Esophagus squamous epithelium (tissue), 5 donors: ENCODE data around the gene SCARB1. TPM values are rescaled to one million over a fixed set of nuclear protein-coding genes. Genes with fewer than 3 reads are reported as not detected.

ENCODE experiments used
- DNase-seq: peaks from one replicate; lab custom pipeline; 2025; lab: John Stamatoyannopoulos, UW
- H3K27ac ChIP-seq, 4 donors: fragments of 200-600 bp; sonication (generic); one replicate each; pipeline ENCODE4 v1.5.1; 2016 to 2019; ENCODE audit warnings: mild to moderate bottlenecking in 1 of 4
- H3K27me3 ChIP-seq, 4 donors: fragments of 200-600 bp; sonication (generic); 1 replicate in 3 of 4; 2 replicates in 1 of 4; pipeline versions ENCODE4 v1.5.1 to v1.6.0; 2017 to 2021; ENCODE audit warnings: antibody characterized with exemption in 1 of 4
- H3K36me3 ChIP-seq, 3 donors: fragments of 200-600 bp; sonication (generic); one replicate each; pipeline ENCODE4 v1.5.1; 2016 to 2019
- H3K4me1 ChIP-seq, 3 donors: fragments of 200-600 bp; sonication (generic); one replicate each; pipeline ENCODE4 v1.5.1; 2017 to 2019
- H3K4me3 ChIP-seq, 4 donors: fragments of 200-600 bp; sonication (generic); 1 replicate in 3 of 4; 2 replicates in 1 of 4; pipeline ENCODE4 v1.5.1; 2016 to 2019; ENCODE audit warnings: mild to moderate bottlenecking in 2 of 4, moderate library complexity in 1 of 4
- H3K9me3 ChIP-seq, 3 donors: fragments of 200-600 bp; sonication (generic); one replicate each; pipeline ENCODE4 v1.5.1; 2016 to 2019
- POLR2A ChIP-seq, 4 donors: fragments of 450-650 bp; IDR thresholded peaks; one replicate each; pipeline ENCODE4 v1.6.1; 2017; ENCODE audit warnings: antibody characterized with exemption in 4 of 4, mild to moderate bottlenecking in 4 of 4, moderate library complexity in 3 of 4
- whole genome bisulfite sequencing, 2 donors: methylation state at CpG; one replicate each; pipeline ENCODE4 v1.1.5; 2018; 5-methylcytosine and 5-hydroxymethylcytosine counted together
- intact Hi-C: fragments of 100-400 bp; cut with DNase I; formaldehyde crosslinking; loops from one replicate; pipeline ENCODE4 v1.15.0; 2022
- total RNA-seq, 4 donors: library from RNA; depleted of rRNA; stranded (reverse); fragments of >200 nt; gene quantifications; one replicate each; pipeline ENCODE4 v1.1.0, GENCODE V29; 2016
- TF ChIP-seq, protein P1 (sequence below), 6 experiments: fragments of 450-650 bp in 4 of 6; fragments of 200-600 bp in 2 of 6; sonication (generic) in 2 of 6; IDR thresholded peaks; one replicate each; pipeline ENCODE4 v1.5.1; 2016 to 2019; ENCODE audit warnings: antibody characterized with exemption in 6 of 6, mild to moderate bottlenecking in 4 of 6, moderate library complexity in 4 of 6
- donor health status: DM: yes; HTN: yes; CAD: no.

SCARB1 gene
- total RNA-seq, 4 donors from 2014 or later = 7.1 to 9.5 (median 8.8) TPM

DNA sequence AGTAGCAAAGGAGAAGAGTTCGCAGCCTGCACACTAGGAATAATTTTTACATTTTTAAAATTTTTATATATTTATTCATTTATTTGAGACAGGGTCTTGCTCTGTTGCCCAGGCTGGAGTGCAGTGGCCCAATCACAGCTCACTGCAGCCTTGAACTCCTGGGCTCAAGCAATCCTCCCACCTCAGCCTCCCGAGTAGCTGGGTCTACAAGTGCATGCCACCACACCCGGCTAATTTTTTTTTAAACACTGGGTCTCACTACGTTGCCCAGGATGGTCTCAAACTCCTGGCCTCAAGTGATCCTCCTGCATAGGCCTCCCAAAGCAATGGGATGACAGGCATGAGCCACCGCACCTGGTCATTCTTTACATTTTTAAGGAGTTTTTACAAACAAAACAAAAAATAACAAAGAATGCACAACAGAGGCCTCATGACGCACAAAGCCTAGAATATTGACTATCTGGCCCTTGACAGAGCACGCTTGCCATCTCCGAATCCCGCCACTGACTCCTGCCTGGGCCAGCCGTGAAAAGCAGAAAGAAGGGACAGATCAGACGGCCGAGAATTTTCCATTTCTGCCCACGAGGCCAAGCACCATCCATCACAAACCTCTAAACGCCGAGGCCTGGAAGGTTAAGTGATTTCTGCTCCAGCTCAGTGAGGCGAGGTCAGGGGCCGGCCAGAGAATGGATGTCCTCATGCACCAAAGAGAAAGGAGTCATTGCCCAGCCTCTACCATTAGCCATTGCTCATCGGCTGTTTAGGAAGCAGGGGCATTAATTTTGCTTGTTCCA, 120.0 kb downstream of the SCARB1 start:
- no peaks in the 10 kb centered on the region for H3K36me3 ChIP-seq
- H3K27ac ChIP-seq = peak overlapping the region in 3 of 4 donors; percentile 63 to 93 (median 89)
- DNase-seq = no peak
- intact Hi-C loops = no loop called here
- WGBS, 2 donors = 84 to 89% methylated on average over 18 of the region's 18 CpGs
- H3K4me3 ChIP-seq = no peak overlapping the region
- H3K4me1 ChIP-seq = peaks cover 18 to 49% (median 38%) of the 10 kb centered on the region in 3 donors
- no peaks in the 10 kb centered on the region for H3K9me3 ChIP-seq
- peaks cover 0 to 47% (median 0%) of the 10 kb centered on the region in 4 donors for H3K27me3 ChIP-seq
- TF ChIP-seq, protein P1, sequence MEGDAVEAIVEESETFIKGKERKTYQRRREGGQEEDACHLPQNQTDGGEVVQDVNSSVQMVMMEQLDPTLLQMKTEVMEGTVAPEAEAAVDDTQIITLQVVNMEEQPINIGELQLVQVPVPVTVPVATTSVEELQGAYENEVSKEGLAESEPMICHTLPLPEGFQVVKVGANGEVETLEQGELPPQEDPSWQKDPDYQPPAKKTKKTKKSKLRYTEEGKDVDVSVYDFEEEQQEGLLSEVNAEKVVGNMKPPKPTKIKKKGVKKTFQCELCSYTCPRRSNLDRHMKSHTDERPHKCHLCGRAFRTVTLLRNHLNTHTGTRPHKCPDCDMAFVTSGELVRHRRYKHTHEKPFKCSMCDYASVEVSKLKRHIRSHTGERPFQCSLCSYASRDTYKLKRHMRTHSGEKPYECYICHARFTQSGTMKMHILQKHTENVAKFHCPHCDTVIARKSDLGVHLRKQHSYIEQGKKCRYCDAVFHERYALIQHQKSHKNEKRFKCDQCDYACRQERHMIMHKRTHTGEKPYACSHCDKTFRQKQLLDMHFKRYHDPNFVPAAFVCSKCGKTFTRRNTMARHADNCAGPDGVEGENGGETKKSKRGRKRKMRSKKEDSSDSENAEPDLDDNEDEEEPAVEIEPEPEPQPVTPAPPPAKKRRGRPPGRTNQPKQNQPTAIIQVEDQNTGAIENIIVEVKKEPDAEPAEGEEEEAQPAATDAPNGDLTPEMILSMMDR (IDR thresholded peaks at IDR 0.05) = no peak
- no peak for TF ChIP-seq POLR2A (IDR thresholded peaks at IDR 0.05)

DNA sequence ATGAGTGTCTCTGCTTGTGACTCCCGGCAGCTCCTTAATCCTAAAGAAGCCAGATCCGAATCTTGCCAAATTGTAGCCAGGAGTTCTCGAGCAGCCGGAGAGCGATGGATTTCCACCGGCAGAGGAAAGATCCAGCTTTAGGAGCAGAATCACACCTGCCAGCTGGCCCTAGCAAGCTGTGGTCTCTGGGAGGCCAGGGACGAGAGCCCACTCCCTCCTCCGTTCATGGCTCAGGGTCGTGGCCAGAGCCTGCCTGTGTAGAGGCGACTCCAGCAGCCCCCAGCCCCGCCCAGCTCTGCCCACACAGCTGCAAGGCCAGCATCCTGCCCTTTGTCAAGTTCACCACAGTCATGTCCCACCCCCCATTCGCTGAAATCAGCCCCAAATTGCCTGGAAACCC, 121.0 kb downstream of the SCARB1 start:
- Histone ChIP-seq H3K27ac (peak overlapping the region; percentile 27 to 89 (median 74)), H3K4me3 (no peak overlapping the region), H3K36me3 (no peaks in the 10 kb centered on the region), H3K4me1 (peaks cover 18 to 55% (median 38%) of the 10 kb centered on the region in 3 donors), H3K9me3 (no peaks in the 10 kb centered on the region), H3K27me3 (peaks cover 0 to 49% (median 0%) of the 10 kb centered on the region in 4 donors)
- WGBS, 2 donors = 44 to 50% methylated on average over 3 to 6 of the region's 12 CpGs
- intact Hi-C loops = no loop called here
- no peak for TF ChIP-seq POLR2A (IDR thresholded peaks at IDR 0.05)
- TF ChIP-seq, protein P1 (IDR thresholded peaks at IDR 0.05) = no peak
- no peak for DNase-seq

DNA sequence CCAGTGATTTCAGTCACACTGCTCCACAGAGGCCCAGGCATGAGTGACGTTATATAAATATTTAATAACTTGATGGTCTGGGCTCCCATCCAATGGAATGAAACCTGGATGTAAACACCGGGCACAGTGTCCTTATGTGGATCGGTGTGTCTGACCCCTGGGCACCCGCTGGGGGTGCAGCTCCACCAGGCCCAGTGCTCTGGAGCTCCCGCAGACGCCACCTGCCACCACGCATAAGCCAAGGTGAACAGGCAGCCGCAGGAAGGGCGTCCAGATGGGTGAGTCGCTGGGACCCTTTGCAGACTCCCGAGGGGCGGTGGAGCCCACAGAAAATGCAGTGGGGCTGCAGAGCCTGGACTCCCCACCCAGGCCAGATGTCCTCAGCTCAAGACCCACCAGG, 121.6 kb downstream of the SCARB1 start:
- peaks cover 0 to 47% (median 0%) of the 10 kb centered on the region in 4 donors for H3K27me3 ChIP-seq
- intact Hi-C loops = no loop called here
- H3K4me1 ChIP-seq = peaks cover 15 to 50% (median 32%) of the 10 kb centered on the region in 3 donors
- H3K9me3 ChIP-seq = no peaks in the 10 kb centered on the region
- no peaks in the 10 kb centered on the region for H3K36me3 ChIP-seq
- H3K27ac ChIP-seq = peak overlapping the region; percentile 27 to 89 (median 74)
- TF ChIP-seq, protein P1 (IDR thresholded peaks at IDR 0.05) = no peak
- TF ChIP-seq POLR2A (IDR thresholded peaks at IDR 0.05) = no peak
- DNase-seq = no peak
- 58 to 60% methylated on average over 1 to 3 of the region's 12 CpGs for WGBS, 2 donors
- H3K4me3 ChIP-seq = no peak overlapping the region

DNA sequence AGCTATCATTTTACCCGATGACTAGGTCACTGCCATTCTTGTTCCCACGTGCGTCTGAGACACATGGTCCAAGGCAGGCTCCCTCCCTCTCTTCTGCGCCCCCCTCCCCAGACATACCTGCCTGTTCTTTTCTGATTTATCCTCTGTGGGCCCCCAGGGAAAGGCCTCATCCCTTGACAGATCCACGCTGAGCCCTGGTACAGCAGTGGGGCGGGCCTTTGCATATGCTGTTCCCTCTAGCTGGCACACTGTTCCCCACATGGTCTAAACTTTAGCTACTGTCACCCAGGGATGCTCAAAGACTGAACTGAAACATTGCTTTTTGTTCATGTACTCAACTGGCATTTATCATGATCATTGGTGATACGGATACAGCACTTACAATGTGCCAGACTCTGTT, 122.5 kb downstream of the SCARB1 start:
- Histone ChIP-seq H3K4me3 (no peak overlapping the region), H3K36me3 (no peaks in the 10 kb centered on the region), H3K4me1 (peaks cover 6 to 41% (median 24%) of the 10 kb centered on the region in 3 donors), H3K27ac (peak overlapping the region in 3 of 4 donors; percentile 39 to 89 (median 86)), H3K9me3 (no peaks in the 10 kb centered on the region), H3K27me3 (peaks cover 0 to 40% (median 0%) of the 10 kb centered on the region in 4 donors)
- 77 to 80% methylated on average over 7 of the region's 7 CpGs for WGBS, 2 donors
- no peak for DNase-seq
- intact Hi-C loops = no loop called here
- TF ChIP-seq POLR2A (IDR thresholded peaks at IDR 0.05) = no peak
- TF ChIP-seq, protein P1 (IDR thresholded peaks at IDR 0.05) = peak in 1 of 6 experiments; percentile 1

DNA sequence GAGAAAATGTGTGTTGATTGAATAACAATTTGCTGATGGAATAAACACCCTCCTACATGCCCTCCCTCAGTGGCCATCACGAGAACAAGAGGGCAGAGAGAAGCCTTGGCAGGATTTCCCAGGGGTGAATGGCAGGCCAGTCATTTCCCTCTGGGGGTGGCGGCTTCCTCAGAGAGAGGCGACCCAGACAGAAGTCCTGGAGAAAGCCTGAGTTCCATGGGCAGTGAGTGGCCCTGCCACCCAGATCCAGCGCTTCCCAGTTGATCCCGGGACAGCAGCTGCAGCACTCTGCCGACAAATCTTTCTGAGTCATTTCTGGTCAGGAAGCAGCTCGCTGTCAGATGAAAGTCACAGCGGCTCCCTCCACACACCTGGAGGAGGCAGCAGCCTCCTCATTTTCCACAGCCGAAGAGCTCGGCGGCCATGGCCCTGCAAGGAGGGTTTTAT, 123.0 kb downstream of the SCARB1 start:
- intact Hi-C loops = no loop called here
- WGBS, 2 donors = 14 to 20% methylated on average over 1 to 10 of the region's 11 CpGs
- Histone ChIP-seq H3K9me3 (no peaks in the 10 kb centered on the region), H3K4me3 (no peak overlapping the region), H3K4me1 (peaks cover 7 to 36% (median 19%) of the 10 kb centered on the region in 3 donors), H3K36me3 (no peaks in the 10 kb centered on the region), H3K27ac (peak overlapping the region; percentile 11 to 89 (median 44)), H3K27me3 (peaks cover 0 to 35% (median 0%) of the 10 kb centered on the region in 4 donors)
- TF ChIP-seq POLR2A (IDR thresholded peaks at IDR 0.05) = peak in 1 of 4 donors; percentile 12
- TF ChIP-seq, protein P1 (IDR thresholded peaks at IDR 0.05) = peak in 1 of 6 experiments; percentile 17
- DNase-seq = no peak
